SK-MEL-5 (cell line): Measurements from ENCODE around the gene PMPCA. TPM values are rescaled to one million over a fixed set of nuclear protein-coding genes. Genes with fewer than 3 reads are reported as not detected.
"Not testable (repeated sequence)": the region's sequence is repeated elsewhere in the genome, so short reads cannot be mapped to it uniquely, and the experiment has no call there.

Experiments used
- DNase-seq: peaks from one replicate; pipeline ENCODE4 v3.0.0-alpha.2; 2016; ENCODE audit warnings: low read depth, low spot score
- in situ Hi-C: cut with HindIII; loops from 2 replicates; pipeline ENCODE4 v1.10.0; 2016; ENCODE audit warnings: low sequenced_read_pairs, high pct_unique_total_duplicates, low pct_unique_long_range_greater_than_20kb
- total RNA-seq: library from RNA; depleted of rRNA; stranded (reverse); fragments of >200 nt; shearing (Covaris generic); gene quantifications from 2 replicates; pipeline ENCODE4 v1.2.3, GENCODE V29; 2014

Gene PMPCA
- total RNA-seq, 1 experiment from 2014 or later: 50.6 TPM

DNA sequence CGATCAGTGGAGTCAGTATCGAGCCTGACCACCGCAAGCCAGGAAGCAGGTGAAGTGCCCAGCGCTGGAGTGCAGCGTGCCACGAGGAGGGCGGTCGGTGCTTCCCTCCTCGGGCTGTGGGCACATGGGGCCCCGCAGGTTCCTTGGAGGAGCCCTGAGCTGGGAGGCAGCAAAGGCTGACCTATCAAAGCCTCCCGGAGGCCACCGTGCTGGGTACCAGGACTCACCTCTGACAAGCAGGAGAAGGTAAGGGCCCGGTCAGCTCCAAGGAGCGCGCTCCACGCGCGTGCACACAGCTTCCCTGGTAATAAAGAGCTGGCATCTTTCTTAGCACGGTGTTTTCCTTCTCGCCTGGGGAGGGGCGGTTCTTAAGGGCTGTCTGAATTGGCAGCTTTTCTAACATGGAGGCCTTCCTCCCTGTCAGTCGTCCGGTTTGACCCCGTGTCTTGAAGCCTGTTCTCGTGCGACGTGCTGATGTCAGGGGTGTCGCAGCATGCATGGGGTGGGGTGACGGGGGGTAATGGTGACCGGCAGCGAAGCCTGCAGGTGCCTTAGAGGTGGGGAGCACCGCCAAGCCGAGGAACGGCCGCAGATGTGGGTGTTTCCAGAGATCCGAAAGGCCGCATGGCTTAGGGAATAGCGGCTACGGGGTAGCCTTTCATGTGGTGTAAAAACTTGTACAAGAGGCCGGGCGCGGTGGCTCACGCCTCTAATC lies 13.1 kb downstream of the PMPCA start:
- no peak for DNase-seq

DNA sequence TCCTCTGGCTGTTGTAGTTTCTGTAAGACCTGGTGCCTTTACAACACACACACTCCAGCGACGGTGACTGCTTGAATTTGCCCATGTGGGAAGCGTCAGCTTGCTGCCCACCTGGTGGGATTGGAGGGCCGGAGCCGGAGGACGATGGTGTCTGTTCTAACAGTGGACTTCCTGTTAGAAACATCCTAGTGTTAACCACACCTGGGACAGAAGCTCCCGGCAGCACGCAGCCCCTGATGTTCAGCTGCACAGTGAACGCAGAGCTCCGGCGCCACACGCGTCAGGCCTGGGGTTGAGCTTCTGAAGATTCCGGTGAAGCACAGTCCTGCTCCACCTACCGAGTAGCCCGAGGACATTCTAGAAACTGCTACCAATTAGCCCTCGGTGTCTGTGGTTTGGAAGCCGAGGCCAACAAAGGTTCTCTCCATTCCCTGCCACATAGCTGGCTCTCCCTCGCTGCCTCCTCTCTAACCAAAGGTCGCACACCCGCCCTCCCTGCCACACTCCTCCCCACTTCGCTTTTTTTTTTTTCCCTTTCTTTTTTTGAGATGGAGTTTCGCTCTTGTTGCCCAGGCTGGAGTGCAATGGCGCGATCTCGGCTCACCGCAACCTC lies 14.4 kb downstream of the PMPCA start:
- DNase-seq: no peak
- in situ Hi-C loops: no loop called here

More for the DNA sequence above, 13.1 kb downstream of the PMPCA start:
- in situ Hi-C loops: no loop called here

DNA sequence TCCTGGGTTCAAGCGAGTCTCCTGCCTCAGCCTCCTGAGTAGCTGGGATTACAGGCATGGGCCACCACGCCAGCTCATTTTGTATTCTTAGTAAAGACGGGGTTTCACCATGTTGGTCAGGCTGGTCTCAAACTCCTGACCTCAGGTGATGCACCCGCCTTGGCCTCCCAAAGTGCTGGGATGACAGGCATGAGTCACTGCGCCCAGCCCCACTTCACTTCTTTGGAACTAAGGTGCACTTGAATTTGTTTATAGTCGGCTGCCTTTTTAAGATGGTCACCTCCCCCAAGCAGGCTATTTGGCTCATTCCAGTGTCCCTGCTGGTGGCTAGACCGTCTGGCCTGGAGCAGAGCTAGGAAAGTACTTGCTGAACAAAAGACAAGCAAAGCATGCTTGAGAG lies 14.9 kb downstream of the PMPCA start:
- DNase-seq, in situ Hi-C loops: not testable (repeated sequence)

DNA sequence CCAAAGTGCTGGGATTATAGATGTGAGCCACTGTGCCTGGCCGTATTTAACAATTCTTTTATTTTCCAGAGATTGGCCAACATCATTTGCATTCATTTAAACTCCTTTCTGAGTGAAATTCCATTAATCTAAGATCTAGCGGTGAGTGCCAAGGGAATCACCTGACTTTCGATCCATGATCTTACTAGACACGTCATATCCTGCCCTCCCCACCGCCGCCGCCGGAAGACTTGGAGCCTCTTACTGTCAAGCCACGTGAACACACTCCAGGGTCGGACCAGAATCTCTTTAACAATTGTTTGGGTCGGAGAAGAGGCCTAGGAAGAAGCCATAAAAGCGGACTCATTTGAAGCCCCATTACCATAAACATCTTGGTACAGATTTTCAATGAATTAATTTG lies 16.3 kb downstream of the PMPCA start:
- peak; percentile 45 for DNase-seq
- in situ Hi-C loops: no loop called here

DNA sequence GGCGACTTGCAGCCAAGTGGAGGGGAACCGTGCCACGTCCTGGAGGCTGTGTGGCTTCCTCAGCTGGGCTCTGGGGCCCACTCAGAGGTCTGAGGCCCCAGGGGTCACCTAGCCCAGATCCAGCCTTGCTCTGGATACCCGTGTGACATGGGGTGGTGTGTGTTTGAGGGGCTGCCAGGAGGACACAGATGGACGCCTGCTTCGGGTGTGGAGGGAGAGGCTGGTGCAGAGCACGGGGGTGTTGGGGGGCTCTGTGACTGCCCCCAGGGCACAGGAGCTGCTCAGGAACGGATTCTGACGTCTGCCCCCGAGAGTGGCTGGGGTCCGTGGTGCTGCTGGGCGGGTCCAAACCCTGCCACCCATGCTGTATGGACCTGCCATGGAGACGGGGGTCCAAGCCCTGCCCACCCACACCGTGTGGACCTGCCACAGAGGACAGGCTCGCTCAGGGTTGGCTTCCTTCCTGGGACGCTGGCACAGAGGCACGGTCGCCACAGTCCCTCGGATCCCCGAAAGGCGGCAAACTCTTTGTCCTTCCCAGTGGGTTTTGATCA lies 18.7 kb downstream of the PMPCA start:
- DNase-seq: no peak
- in situ Hi-C loops: no loop called here

DNA sequence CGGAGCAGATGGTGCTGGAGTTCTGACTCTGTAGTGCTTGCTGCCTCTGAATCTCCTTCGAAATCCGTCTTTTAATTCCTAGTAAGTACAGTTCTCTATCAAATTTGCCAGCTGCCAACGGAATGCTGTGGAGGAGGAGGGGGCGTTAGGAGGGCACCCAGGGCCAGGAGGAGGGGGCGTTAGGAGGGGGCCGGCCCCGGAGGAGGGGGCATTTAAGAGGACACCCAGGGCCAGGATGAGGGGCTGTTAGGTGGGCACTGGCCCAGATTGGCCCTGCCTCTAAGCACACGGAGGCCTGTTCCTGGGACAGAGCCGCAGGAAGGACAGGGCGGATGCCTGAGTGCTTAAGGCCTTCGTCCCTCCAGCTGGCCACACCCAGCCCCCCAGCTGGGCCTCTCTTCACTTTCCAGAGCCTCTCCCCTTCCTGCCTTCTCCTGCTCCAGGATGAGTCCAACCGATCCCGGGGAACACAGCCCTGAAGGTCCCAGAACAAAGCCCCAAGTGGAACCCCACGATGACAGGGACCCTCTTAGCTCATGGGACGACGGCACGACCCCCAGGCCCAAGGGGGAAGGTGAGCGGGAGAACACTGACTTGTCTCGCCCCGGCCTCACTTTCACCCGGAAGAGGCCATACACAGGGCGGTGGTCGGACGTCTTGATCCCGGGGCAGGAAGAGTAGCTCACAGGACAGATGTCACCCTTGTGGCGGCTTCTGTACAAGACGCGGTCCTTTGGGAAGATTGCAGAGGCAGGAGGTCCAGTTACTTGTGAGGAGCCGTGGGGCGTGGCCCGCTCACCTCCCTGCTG lies 19.4 kb downstream of the PMPCA start:
- DNase-seq: no peak
- in situ Hi-C loops: no loop called here

DNA sequence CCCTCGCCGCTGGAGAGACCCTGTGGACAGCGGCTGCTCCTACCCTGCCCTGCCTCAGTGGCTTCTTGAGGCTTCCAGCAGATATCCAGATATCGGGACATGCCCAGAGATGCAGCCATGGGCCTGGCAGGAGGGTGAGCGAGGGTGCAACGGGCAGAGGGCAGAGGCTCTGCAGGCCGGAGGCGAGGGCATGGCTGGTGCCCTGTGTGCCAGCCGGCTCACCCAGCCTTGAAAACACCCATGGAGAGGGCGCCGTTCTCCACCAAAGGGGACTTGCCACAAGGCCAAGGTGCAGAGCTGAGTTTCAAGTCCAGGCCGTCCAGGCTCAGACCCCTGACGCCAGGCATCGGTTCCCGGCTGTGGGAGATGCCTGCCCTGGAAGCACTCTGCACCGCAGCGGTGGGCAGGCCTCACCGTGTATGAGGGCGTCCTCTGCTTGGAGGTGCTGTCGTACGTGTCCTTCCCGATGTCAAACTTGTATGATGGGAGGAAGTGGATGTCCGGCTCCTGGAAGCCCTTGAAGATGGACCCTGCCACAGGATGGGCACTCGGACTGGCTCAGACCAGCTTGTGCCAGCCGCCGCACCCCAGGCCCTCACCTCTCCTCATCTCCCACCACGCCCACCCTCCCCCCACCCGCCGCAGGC lies 20.3 kb downstream of the PMPCA start:
- in situ Hi-C loops: no loop called here
- DNase-seq: no peak

DNA sequence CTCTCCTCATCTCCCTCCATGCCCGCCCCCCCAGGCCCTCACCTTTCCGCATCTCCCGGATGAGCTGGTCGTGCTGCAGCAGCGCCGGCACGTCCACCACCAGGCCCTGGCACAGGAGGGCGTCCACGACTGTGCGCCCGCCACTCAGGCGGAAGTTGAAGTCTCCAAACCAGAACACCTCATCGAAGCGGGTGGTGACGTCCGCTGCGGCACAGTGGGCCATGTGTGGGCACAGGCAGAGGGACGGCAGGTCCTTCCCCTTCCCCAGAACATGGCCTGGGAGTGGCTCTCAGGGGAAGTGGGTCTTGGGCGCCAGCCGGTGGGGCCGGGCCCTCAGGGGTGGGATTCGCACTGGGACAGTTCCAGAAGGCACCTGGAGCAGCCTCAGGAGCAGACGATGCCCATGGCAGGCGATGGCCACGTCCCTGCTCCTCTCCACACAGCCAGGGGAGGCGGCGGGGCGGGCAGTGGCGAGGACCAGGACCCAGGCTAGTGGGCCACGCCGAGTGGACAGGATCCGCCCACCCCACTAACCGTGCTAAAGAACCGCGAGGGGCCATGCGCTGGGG lies 21.4 kb downstream of the PMPCA start:
- in situ Hi-C loops: no loop called here
- no peak for DNase-seq

DNA sequence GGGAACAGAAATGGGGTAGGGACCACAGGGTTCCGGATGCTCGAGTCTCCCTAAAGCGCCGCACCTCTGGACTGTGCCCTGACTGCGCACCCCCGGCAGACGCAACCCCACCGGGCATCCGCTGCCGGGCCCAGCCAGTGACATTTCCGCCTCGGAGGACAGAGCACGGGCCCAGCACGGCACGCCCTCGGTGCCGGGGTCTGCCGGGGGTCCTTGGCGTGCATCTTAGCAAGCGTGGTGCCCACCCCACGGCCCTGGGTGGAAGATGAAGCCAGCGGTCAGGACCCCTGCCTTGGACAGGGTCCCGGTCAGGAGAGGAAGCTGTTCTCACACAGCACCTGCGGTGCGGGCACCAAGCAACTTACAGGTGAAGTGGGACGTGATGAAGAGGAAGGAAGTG lies 22.1 kb downstream of the PMPCA start:
- DNase-seq: no peak
- in situ Hi-C loops: no loop called here

DNA sequence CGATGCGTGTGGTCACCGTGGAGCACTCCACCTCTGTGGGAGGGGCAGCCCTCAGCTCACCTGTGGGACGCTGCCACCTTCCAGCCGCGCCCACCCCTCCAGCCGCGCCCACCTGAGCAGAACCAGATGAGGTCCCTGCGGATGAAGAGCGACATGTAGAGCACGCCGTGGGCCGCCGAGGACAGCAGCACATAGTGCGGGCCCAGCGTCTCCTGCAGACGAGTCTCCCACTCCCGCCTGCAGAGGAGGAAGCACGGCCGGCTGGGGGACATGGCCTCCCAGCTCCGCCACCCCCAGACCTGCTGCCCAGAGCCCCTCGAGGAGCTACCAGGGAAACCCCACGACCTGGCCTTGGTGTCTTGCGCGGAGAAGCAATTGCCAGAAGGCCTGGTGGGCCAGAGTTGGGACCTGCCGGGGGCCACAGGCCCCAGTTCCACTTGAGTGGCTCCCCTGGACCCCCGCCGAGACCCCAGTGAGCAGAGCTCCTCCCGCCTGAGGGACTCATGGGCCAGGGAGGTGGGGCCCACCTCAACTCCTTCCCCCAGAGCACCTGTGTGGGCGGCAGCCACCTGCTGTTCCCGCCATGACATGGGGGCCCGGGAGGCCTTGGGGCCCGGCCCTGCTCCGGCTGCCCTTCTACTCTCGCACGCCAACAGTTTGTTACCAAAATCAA lies 22.7 kb downstream of the PMPCA start:
- in situ Hi-C loops: no loop called here
- no peak for DNase-seq

DNA sequence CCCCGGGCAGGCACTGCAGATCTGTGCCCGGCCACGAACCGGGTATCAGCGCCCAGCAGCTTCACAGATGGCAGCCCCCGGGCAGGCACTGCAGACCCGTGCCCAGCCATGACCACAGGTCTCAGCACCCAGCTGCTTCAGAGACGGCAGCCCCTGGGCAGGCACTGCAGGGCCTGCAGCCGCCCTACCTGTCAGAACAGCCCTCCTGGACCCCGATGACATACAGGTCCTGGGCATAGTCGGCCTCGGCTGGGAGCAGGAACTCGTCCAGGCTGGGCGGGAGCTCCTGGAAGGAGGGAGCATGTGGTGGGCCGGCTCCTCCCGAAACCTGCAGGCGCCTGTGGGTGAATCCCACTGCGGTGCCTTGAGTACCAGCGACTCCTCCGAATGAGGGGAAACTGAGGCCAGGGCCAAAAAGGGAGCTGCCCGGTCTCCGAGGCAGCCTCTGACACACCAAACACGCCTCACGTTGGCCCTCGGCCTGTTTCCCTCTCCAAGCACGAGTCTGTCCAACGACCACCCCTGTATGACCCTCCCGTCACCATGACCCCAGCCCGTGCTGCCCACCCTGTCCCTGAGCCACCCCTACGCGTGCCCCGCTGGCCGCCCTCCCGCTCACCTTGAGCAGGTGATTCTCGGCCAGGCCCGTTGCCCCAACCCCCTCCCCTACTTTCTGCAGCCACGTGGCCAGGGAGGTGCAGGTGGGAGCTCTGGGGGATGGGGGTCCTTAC lies 23.6 kb downstream of the PMPCA start:
- DNase-seq: no peak
- in situ Hi-C loops: no loop called here

DNA sequence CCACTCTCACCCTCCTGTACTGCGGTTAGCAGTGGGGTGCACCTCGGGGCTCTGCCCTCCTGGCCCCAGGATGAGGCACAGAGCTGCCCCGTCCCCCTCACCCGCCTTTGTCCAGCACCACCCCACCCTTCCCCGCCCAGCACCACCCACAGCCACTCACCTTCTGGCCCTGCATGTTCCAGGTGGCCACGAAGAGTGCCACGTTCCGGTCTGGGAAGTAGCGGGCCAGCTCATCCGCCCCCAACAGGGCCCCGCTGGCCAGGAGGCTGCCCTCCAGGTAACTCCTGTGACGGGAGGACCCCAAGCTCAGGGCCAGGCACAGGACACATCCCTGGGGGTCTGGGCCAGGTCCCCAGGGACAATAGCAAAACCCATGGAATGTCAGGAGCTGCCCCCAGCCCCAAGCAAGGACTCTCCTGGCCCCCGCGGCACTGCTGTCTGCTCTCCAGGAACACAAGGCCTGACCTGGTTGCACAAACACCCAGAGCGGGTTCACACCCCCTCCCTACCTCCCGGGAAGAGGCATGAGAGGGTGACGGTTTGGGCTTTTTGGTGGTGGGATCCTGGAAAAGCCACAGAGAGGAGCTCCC lies 24.2 kb downstream of the PMPCA start:
- DNase-seq: no peak
- in situ Hi-C loops: no loop called here

DNA sequence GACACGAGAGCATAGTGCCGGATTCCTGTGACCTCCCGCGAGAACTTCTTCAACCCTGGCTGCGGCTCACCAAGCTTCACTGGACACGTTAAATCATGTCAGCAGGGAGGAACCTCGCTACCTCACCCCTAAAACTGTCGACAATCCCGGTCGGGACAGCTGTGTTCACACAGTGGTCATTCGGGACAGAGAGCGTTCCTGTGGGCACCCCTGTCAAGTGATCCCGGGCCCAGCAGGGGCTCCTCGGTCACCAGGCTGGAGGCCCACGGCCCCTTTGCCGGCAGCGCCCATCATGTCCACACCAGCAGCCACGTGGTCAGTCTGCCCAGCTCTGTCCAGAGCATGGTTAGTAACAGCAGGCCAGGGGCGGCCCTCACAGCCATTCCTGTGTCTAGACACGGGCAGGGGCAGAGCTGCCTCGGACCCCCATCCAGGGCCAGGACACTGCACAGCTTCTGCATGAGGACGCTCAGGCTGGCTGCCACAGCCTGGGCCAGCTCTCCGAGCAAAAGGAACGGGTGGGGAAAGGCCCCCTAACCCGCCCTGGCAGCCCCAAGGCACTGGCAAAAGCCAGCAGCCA lies 25.7 kb downstream of the PMPCA start:
- no peak for DNase-seq
- in situ Hi-C loops: no loop called here

DNA sequence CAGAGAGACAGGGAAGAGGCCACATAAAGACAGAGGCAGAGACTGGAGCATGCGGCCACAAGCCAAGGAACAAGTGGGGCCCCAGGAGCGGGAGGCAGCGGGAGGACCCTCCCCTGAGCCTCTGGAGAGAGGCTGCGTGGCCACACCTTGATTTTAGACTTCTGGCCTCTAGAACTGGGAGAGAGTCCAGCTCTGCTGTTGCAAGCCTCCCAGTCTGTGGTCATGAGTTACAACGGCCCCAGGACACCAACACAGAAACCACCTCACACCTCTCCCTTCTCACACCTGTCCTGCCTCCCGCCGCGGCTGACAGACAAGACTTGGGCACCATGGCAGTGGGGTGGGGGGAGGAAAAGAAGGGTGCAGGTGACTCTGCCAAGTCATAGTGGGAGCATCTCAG lies 27.0 kb downstream of the PMPCA start:
- in situ Hi-C loops: no loop called here
- DNase-seq: no peak

DNA sequence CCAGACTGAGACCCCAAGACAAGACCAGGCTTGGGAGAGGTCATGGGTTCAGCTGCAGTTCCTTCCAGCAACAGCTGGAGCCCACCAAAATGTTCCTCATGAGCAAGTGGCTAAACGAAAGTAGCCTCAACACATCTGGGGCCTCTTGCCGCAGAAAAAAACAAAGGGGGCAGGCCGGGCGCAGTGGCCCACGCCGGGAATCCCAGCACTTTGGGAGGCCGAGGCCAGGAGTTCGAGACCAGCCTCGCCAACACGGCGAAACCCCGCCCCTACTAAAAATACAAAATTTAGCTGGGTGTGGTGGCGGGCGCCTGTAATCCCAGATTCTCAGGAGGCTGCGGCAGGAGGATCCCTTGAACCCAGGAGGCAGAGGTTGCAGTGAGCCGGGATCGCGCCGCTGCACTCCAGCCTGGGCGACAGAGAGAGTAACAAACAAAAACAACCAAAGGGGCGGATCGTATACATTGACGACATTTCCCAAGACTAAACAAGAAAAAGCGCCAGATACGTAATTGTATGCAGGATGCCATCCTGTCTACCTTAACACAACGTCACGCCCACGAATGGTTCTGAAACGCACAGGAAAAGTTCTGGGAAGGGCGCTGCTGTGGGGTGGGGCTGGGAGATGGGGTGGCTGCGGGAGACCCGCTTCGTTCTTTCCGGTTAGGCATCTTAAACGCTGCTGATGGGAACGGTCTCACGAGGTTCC lies 27.5 kb downstream of the PMPCA start:
- in situ Hi-C loops: no loop called here
- no peak for DNase-seq
